Spleen (tissue), 11 donors: ENCODE data around the gene HOXD8. TPM values are rescaled to one million over a fixed set of nuclear protein-coding genes. Genes with fewer than 3 reads are reported as not detected.

ENCODE experiments used
- DNase-seq: peaks from one replicate; pipeline ENCODE4 v3.0.0-alpha.2; 2020
- H3K27ac ChIP-seq, 8 donors: fragments of 200-600 bp; sonication (generic) in 7 of 8; 1 replicate in 4 of 8; 2 replicates in 4 of 8; pipeline versions ENCODE4 v1.5.0 to v1.8.0; 2016 to 2021; ENCODE audit warnings: inconsistent platforms in 4 of 8, mild to moderate bottlenecking in 4 of 8, moderate library complexity in 1 of 8
- H3K27me3 ChIP-seq, 7 donors: fragments of 200-600 bp; sonication (generic) in 6 of 7; replicated peaks in 1 of 7; 1 replicate in 4 of 7; 2 replicates in 3 of 7; pipeline versions ENCODE4 v1.5.0 to v1.8.0; 2016 to 2021; ENCODE audit warnings: inconsistent platforms in 3 of 7, mild to moderate bottlenecking in 1 of 7
- H3K36me3 ChIP-seq, 6 donors: fragments of 200-600 bp; sonication (generic) in 5 of 6; 1 replicate in 4 of 6; 2 replicates in 2 of 6; pipeline versions ENCODE4 v1.5.0 to v1.8.0; 2016 to 2021; ENCODE audit warnings: inconsistent platforms in 2 of 6
- H3K4me1 ChIP-seq, 6 donors: fragments of 200-600 bp; sonication (generic) in 5 of 6; 1 replicate in 3 of 6; 2 replicates in 3 of 6; pipeline versions ENCODE4 v1.5.0 to v1.8.0; 2016 to 2021; ENCODE audit warnings: inconsistent platforms in 3 of 6
- H3K4me3 ChIP-seq, 8 donors: fragments of 200-600 bp; sonication (generic) in 7 of 8; 1 replicate in 4 of 8; 2 replicates in 4 of 8; pipeline versions ENCODE4 v1.5.0 to v1.8.0; 2016 to 2021; ENCODE audit warnings: inconsistent platforms in 4 of 8, mild to moderate bottlenecking in 4 of 8, moderate library complexity in 2 of 8
- H3K9me3 ChIP-seq, 8 donors: fragments of 200-600 bp; sonication (generic) in 7 of 8; 1 replicate in 4 of 8; 2 replicates in 4 of 8; pipeline versions ENCODE4 v1.5.0 to v1.8.0; 2016 to 2021; ENCODE audit warnings: inconsistent platforms in 4 of 8
- POLR2A ChIP-seq, 3 donors: fragments of 450-650 bp; IDR thresholded peaks; one replicate each; pipeline ENCODE4 v1.5.1; 2017; ENCODE audit warnings: antibody characterized with exemption in 3 of 3, mild to moderate bottlenecking in 1 of 3
- POLR2AphosphoS5 ChIP-seq, 3 donors: sonication (generic); formaldehyde crosslinking; IDR thresholded peaks; one replicate each; pipeline ENCODE4 v1.5.1; 2017; ENCODE audit warnings: antibody characterized with exemption in 3 of 3
- WGBS, 5 donors: extraction: QIAGEN DNeasy Blood & Tissue Kit in 3 of 5; methylation state at CpG; one replicate each; pipeline versions ENCODE4 v1.1.5 to v1.1.7; 2013 to 2018; 5-methylcytosine and 5-hydroxymethylcytosine counted together
- intact Hi-C: fragments of 100-400 bp; cut with DNase I; formaldehyde crosslinking; loops from one replicate; pipeline ENCODE4 v1.15.0; 2023; ENCODE audit warnings: low total_unique reads
- polyA plus RNA-seq, 3 donors: library from polyadenylated mRNA; stranded (reverse); fragments of 200-250 nt; gene quantifications; one replicate each; pipeline ENCODE4 v1.2.1, GENCODE V29; 2013
- total RNA-seq, 7 donors: library from RNA; depleted of rRNA in 3 of 7; stranded (reverse); fragments of >200 nt in 3 of 7; fragmentation: NEBNext Ultra II Directional in 4 of 7; extraction: Animal tissue kit (Norgen Biotek cat#: 25700) in 4 of 7; gene quantifications; one replicate each; pipeline versions ENCODE4 v1.1.0 to v1.2.1, GENCODE V29; 2016 to 2021
- TF ChIP-seq, protein P1 (sequence below), 11 experiments: fragments of 200-600 bp in 7 of 11; fragments of 450-650 bp in 4 of 11; sonication (generic) in 4 of 11; IDR thresholded peaks in 8 of 11; conservative IDR thresholded peaks in 3 of 11; 1 replicate in 7 of 11; 2 replicates in 4 of 11; pipeline versions ENCODE4 v1.4.0 to v1.8.0; 2016 to 2021; ENCODE audit warnings: antibody characterized with exemption in 11 of 11, inconsistent platforms in 4 of 11, mild to moderate bottlenecking in 1 of 11
- donor health status: healthy with polysubstance abuse.
- donor health status: DM: no; HTN: no; CAD: no; lungs with moderate emphysema.
- donor health status: DM: no; HTN: no; CAD: no.
- donor health status: Bipolar disorder and iron deficiency.
- donor health status: healthy.
- donor health status: DM: no; HTN: no; CAD: no.
- donor health status: DM: yes; HTN: yes; CAD: no.

Gene HOXD8
- total and polyA plus RNA-seq, 10 donors: 4.7 to 27.0 (median 15.8) TPM

DNA sequence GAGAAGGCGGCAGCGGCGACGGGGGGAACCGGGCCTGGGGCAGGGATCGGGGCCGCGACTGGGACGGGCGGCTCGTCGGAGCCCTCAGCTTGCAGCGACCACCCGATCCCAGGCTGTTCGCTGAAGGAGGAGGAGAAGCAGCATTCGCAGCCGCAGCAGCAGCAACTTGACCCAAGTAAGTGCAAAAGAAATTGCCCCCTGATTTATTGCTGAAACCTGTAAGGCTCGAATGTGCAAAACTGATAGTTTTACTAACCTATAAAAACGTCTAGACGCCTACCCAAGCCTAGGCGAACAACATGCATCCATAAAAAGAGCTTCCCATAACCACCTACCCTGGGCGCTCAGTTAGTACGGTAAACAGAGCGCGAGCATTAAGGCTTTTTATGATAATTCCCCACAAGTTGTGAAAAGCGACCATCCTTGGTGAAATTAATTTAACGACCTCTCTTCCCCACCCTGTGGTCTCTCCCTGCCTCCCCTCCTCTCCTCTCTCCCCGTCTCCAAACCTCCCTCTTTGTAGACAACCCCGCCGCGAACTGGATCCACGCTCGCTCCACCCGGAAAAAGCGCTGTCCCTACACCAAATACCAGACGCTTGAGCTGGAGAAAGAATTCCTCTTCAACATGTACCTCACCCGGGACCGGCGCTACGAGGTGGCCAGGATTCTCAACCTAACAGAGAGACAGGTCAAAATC is 5.9 kb upstream of the HOXD8 start:
- intact Hi-C loops: no loop called here
- peak overlapping the region in 7 of 8 donors; percentile 69 to 85 (median 82) for H3K27ac ChIP-seq
- peaks cover 0 to 54% (median 37%) of the 10 kb centered on the region in 6 donors for H3K4me1 ChIP-seq
- 5 to 12% (median 7%) methylated on average over 25 to 40 of the region's 40 CpGs for WGBS, 5 donors
- no peaks in the 10 kb centered on the region for H3K36me3 ChIP-seq
- peaks cover 8 to 100% (median 94%) of the 10 kb centered on the region in 7 donors for H3K27me3 ChIP-seq
- H3K9me3 ChIP-seq: no peaks in the 10 kb centered on the region
- DNase-seq: peak; percentile 55
- peak overlapping the region; percentile 26 to 69 (median 43) for H3K4me3 ChIP-seq
- TF ChIP-seq POLR2A (IDR thresholded peaks at IDR 0.05): no peak
- TF ChIP-seq, protein P1, sequence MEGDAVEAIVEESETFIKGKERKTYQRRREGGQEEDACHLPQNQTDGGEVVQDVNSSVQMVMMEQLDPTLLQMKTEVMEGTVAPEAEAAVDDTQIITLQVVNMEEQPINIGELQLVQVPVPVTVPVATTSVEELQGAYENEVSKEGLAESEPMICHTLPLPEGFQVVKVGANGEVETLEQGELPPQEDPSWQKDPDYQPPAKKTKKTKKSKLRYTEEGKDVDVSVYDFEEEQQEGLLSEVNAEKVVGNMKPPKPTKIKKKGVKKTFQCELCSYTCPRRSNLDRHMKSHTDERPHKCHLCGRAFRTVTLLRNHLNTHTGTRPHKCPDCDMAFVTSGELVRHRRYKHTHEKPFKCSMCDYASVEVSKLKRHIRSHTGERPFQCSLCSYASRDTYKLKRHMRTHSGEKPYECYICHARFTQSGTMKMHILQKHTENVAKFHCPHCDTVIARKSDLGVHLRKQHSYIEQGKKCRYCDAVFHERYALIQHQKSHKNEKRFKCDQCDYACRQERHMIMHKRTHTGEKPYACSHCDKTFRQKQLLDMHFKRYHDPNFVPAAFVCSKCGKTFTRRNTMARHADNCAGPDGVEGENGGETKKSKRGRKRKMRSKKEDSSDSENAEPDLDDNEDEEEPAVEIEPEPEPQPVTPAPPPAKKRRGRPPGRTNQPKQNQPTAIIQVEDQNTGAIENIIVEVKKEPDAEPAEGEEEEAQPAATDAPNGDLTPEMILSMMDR (IDR thresholded peaks at IDR 0.05 in 8 of 11, conservative IDR thresholded peaks at IDR 0.05 in 3 of 11): no peak
- no peak for TF ChIP-seq POLR2AphosphoS5 (IDR thresholded peaks at IDR 0.05)

DNA sequence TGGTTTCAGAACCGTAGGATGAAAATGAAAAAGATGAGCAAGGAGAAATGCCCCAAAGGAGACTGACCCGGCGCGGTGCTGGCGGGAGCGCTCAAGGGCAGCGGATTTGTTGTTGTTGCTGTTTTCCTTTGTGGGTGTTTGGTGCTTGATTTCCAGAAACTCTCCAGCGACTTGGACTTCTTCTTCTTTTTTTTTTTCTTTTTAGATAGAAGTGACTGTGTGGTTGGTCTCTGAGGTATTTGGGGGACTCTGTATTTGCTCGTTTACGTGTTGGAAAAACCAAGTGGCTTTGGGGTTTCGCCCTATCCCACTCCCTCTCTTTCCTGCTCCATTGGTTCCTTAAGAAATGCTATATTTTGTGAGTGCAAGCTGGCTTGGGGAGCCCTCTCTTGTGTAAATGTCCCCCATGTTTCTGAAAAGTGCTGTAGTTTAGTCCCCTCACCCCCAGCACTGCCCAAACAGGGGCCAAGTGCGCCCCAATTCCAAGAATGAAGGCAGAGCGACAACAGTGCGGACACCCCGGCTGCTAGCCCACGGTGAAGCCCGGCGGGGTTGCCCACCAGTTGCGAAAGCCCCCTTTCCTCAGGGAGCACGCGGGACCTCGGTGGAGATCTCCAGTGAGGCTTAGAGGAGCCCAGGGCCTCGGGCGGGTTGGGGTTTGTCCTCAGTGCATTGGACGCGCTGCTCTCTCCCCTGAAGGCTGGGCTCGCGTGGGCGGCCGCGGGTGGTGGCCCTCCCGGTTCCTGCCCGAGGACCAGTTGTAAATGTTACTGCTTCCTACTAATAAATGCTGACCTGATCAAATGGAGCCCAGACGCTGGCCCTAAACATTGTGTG is 5.2 kb upstream of the HOXD8 start:
- peak; percentile 69 for DNase-seq
- Histone ChIP-seq H3K4me1 (peaks cover 0 to 61% (median 39%) of the 10 kb centered on the region in 6 donors), H3K9me3 (no peaks in the 10 kb centered on the region), H3K27me3 (peaks cover 8 to 100% (median 94%) of the 10 kb centered on the region in 7 donors), H3K4me3 (peak overlapping the region in 5 of 8 donors; percentile 39 to 69 (median 46)), H3K36me3 (no peaks in the 10 kb centered on the region), H3K27ac (peak overlapping the region in 6 of 8 donors; percentile 21 to 85 (median 80))
- intact Hi-C loops: no loop called here
- TF ChIP-seq POLR2A (IDR thresholded peaks at IDR 0.05) (no peak), POLR2AphosphoS5 (IDR thresholded peaks at IDR 0.05) (no peak)
- TF ChIP-seq, protein P1 (IDR thresholded peaks at IDR 0.05 in 8 of 11, conservative IDR thresholded peaks at IDR 0.05 in 3 of 11): no peak
- WGBS, 5 donors: 17 to 34% (median 22%) methylated on average over 28 to 34 of the region's 34 CpGs

DNA sequence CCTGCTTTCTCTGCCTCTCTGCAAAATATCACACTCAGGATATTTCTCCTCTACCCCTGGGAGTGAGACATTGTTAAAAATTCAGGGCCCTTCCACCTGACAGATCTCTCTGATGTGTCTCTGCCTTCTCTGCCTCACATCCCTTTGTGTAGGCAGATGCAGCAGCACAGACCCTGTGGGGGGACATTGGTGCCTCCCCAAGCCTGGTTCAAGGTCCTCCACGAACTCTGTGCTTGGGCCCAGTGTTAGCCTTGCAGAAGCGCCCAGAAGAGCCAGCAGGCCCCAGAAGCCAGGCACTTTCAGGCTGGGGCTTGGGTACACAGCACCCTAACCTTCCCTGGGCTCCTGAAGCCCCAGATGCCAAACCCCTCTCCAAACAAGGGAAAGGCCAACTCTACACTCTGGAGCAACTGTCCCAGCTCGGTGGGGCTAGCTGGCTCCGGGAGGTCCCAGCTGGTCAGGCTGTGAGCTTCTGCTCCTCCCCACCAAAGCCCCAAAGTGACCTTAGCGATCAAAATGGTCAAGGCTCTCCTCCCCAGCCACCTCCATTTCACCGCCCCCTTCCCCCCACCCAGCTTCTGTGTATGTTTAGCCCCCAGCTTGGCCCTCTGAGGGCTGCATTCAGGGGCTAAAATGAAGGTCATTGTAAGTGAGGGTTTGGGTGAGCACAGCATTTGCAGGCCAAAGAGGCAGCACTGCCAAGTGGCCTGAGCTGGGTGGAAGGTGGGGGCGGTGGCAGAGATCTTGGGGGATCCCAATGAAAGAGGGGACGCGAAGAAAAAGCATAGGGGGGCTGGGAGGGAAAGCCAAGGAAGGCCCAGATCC is 4.3 kb upstream of the HOXD8 start:
- Histone ChIP-seq H3K36me3 (no peaks in the 10 kb centered on the region), H3K9me3 (no peaks in the 10 kb centered on the region), H3K27ac (no peak overlapping the region), H3K4me3 (peak overlapping the region in 1 of 8 donors; percentile 69), H3K4me1 (peaks cover 0 to 68% (median 45%) of the 10 kb centered on the region in 6 donors), H3K27me3 (peaks cover 8 to 100% (median 92%) of the 10 kb centered on the region in 7 donors)
- intact Hi-C loops: loop anchor here (5.0 kb wide), 4 partner anchors 427 to 1022 kb away; no protein-coding TSS in a partner anchor
- WGBS, 5 donors: 42 to 65% (median 45%) methylated on average over 7 to 9 of the region's 9 CpGs
- TF ChIP-seq, protein P1 (IDR thresholded peaks at IDR 0.05 in 8 of 11, conservative IDR thresholded peaks at IDR 0.05 in 3 of 11): no peak
- no peak for TF ChIP-seq POLR2AphosphoS5 (IDR thresholded peaks at IDR 0.05)
- TF ChIP-seq POLR2A (IDR thresholded peaks at IDR 0.05): no peak
- peak; percentile 58 for DNase-seq
